C4-2B (cell line): ENCODE results near the gene LSAMP.
"Not testable (repeated sequence)": the region's sequence is repeated elsewhere in the genome, so short reads cannot be mapped to it uniquely, and the experiment has no call there.

Experiments used
- ZFX ChIP-seq: fragments of 450-650 bp; IDR thresholded peaks from 2 replicates; pipeline ENCODE4 v1.6.1; 2017
- TF ChIP-seq, protein P1 (sequence below): fragments of 450-650 bp; conservative IDR thresholded peaks from 2 replicates; pipeline ENCODE4 v1.5.1; 2017; ENCODE audit warnings: mild to moderate bottlenecking

DNA sequence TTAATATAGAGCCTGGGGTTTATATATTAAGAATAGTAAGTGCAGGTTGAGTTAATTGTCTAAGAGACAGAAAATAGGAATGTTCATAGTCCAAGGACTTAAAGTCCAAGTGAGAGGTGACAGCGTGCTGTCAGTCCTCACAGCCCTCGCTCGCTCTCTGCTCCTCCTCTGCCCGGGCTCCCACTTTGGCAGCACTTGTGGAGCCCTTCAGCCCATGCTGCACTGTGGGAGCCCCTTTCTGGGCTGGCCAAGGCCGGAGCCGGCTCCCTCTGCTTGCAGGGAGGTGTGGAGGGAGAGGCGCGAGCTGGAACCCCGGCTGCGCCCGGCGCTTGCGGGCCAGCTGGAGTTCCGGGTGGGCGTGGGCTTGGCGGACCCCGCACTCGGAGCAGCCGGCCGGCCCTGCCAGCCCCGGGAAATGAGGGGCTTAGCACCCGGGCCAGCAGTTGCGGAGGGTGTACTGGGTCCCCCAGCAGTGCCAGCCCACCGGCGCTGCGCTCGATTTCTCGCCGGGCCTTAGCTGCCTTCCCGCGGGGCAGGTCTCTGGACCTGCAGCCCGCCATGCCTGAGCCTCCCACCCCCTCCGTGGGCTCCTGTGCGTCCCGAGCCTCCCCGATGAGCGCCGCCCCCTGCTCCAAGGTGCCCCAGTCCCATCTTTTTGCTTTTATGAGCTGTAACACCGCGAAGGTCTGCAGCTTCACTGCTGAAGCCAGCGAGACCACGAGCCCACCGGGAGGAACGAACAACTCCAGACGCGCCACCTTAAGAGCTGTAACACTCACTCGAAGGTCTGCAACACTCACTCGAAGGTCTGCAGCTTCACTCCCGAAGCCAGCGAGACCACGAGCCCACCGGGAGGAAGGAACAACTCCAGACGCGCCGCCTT lies 653.8 kb downstream of the LSAMP start:
- TF ChIP-seq, protein P1, sequence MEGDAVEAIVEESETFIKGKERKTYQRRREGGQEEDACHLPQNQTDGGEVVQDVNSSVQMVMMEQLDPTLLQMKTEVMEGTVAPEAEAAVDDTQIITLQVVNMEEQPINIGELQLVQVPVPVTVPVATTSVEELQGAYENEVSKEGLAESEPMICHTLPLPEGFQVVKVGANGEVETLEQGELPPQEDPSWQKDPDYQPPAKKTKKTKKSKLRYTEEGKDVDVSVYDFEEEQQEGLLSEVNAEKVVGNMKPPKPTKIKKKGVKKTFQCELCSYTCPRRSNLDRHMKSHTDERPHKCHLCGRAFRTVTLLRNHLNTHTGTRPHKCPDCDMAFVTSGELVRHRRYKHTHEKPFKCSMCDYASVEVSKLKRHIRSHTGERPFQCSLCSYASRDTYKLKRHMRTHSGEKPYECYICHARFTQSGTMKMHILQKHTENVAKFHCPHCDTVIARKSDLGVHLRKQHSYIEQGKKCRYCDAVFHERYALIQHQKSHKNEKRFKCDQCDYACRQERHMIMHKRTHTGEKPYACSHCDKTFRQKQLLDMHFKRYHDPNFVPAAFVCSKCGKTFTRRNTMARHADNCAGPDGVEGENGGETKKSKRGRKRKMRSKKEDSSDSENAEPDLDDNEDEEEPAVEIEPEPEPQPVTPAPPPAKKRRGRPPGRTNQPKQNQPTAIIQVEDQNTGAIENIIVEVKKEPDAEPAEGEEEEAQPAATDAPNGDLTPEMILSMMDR, result not testable (repeated sequence)
- TF ChIP-seq ZFX, result not testable (repeated sequence)
